GM12878 (cell line): ENCODE data around the gene PTPRD. TPM values are rescaled to one million over a fixed set of nuclear protein-coding genes. Genes with fewer than 3 reads are reported as not detected.

Experiments
- ATAC-seq: fragments of 200-7000 bp; cut with Tn5 transposase; 3 replicates; pipeline ENCODE4 v1.9.1; 2020; ENCODE audit warnings: mild to moderate bottlenecking, moderate library complexity
- BruUV-seq: library from RNA; stranded (reverse); fragments of 400-500 nt; replicated peaks from 2 replicates; lab custom pipeline; 2021; lab: Mats Ljungman, UMichigan
- CTCF ChIA-PET: fragments of 300-600 bp; sonication (Branson Sonifier 250); formaldehyde crosslinking; extraction: SDS; loops from one replicate; lab custom pipeline; 2021; ENCODE audit warnings: inconsistent platforms; lab: Yijun Ruan, JAX
- POLR2A ChIA-PET: fragments of 350-600 bp; formaldehyde crosslinking; extraction: SDS; loops from one replicate; lab custom pipeline; 2021; ENCODE audit warnings: inconsistent platforms; lab: Charles Lee
- RAD21 ChIA-PET: fragments of 300-600 bp; sonication (Branson Sonifier 250); formaldehyde crosslinking; loops from one replicate; lab custom pipeline; 2023; ENCODE audit warnings: antibody characterized with exemption; ENCODE audit not compliant: unreplicated experiment; lab: Charles Lee
- SMC1A ChIA-PET: fragments of 300-600 bp; sonication (Branson Sonifier 250); formaldehyde crosslinking; loops from one replicate; lab custom pipeline; 2023; ENCODE audit not compliant: unreplicated experiment, uncharacterized antibody; lab: Charles Lee
- DNase-seq: peaks from one replicate; pipeline ENCODE4 v3.0.0-alpha.2; 2011; ENCODE audit warnings: low read depth, low spot score
- FAIRE-seq: peaks from 3 replicates; lab custom pipeline; 2011; peaks lifted over from hg19 to GRCh38; lab: Jason Lieb, UNC
- H2AFZ ChIP-seq: 2 replicates; pipeline ENCODE4 v1.6.0; 2011; ENCODE audit warnings: low read depth, low read length, control low read depth; ENCODE audit not compliant: control insufficient read depth
- H3K27ac ChIP-seq: 2 replicates; pipeline ENCODE4 v1.5.1; 2011; ENCODE audit warnings: control low read depth; ENCODE audit not compliant: control insufficient read depth, insufficient read depth
- H3K27me3 ChIP-seq, 2 experiments: replicated peaks in 1 of 2; 2 replicates each; pipeline versions ENCODE4 v1.6.0 to v1.6.1; 2011; ENCODE audit warnings: low read length in 1 of 2; ENCODE audit not compliant: control insufficient read depth in 2 of 2, insufficient read depth in 2 of 2
- H3K36me3 ChIP-seq, 2 experiments: 2 replicates each; pipeline ENCODE4 v1.5.1; 2011; ENCODE audit warnings: low read length in 1 of 2; ENCODE audit not compliant: control insufficient read depth in 2 of 2, insufficient read depth in 2 of 2
- H3K4me1 ChIP-seq: 2 replicates; pipeline ENCODE4 v1.6.1; 2011; ENCODE audit warnings: mild to moderate bottlenecking, low read length, moderate library complexity, mixed read lengths; ENCODE audit not compliant: control insufficient read depth, insufficient read depth
- H3K4me2 ChIP-seq: 2 replicates; pipeline ENCODE4 v1.6.0; 2011; ENCODE audit warnings: control low read depth; ENCODE audit not compliant: control insufficient read depth, insufficient read depth
- H3K4me3 ChIP-seq: fragments of 200-600 bp; sonication (generic); 2 replicates; pipeline ENCODE4 v1.5.1; 2016
- H3K79me2 ChIP-seq: 2 replicates; pipeline ENCODE4 v1.6.0; 2011; ENCODE audit warnings: low read length; ENCODE audit not compliant: control insufficient read depth, insufficient read depth
- H3K9ac ChIP-seq: 2 replicates; pipeline ENCODE4 v1.8.0; 2011; ENCODE audit warnings: low read length, control low read depth, mixed read lengths; ENCODE audit not compliant: control insufficient read depth, insufficient read depth
- H3K9me3 ChIP-seq: replicated peaks from 3 replicates; pipeline ENCODE4 v1.5.1; 2011; ENCODE audit warnings: mild to moderate bottlenecking, low read length; ENCODE audit not compliant: control insufficient read depth, insufficient read depth
- H4K20me1 ChIP-seq: 2 replicates; pipeline ENCODE4 v1.6.0; 2011; ENCODE audit not compliant: control insufficient read depth, insufficient read depth
- CEBPZ ChIP-seq: fragments of 150-350 bp; IDR thresholded peaks from 2 replicates; pipeline ENCODE4 v1.6.1; 2016; ENCODE audit warnings: low read depth, low read length
- IKZF2 ChIP-seq, 2 experiments: fragments of 450-650 bp; IDR thresholded peaks; 2 replicates each; pipeline ENCODE4 v1.6.1; 2017; ENCODE audit warnings: mild to moderate bottlenecking in 2 of 2, moderate library complexity in 2 of 2
- NFYA ChIP-seq: IDR thresholded peaks from 2 replicates; pipeline ENCODE4 v1.6.1; 2011; ENCODE audit warnings: low read depth, mild to moderate bottlenecking, low read length, improper control_type of control experiment, borderline replicate concordance
- POU2F2 ChIP-seq: IDR thresholded peaks from 3 replicates; pipeline ENCODE4 v1.6.1; 2011; ENCODE audit warnings: low read depth, mild to moderate bottlenecking, low read length, borderline replicate concordance
- SRF ChIP-seq, 2 experiments: IDR thresholded peaks; 2 replicates each; pipeline ENCODE4 v1.6.1; 2011; ENCODE audit warnings: low read depth in 2 of 2, low read length in 2 of 2, mild to moderate bottlenecking in 1 of 2, moderate library complexity in 1 of 2
- YBX1 ChIP-seq: fragments of 450-650 bp; IDR thresholded peaks from 2 replicates; pipeline ENCODE4 v1.6.1; 2016; ENCODE audit warnings: antibody characterized with exemption
- WGBS: methylation state at CpG from one replicate; pipeline ENCODE4 v1.1.6; 2016; ENCODE audit warnings: low lambda C conversion rate; ENCODE audit not compliant: insufficient replicate concordance, insufficient coverage; ENCODE audit errors: missing lambda C conversion rate; 5-methylcytosine and 5-hydroxymethylcytosine counted together
- in situ Hi-C: fragments of 300-500 bp; cut with MboI; formaldehyde crosslinking; loops from 9 replicates; pipeline ENCODE4 v1.14.3; 2018; ENCODE audit warnings: mixed read lengths
- intact Hi-C: fragments of 100-400 bp; cut with micrococcal nuclease; formaldehyde crosslinking; loops from one replicate; pipeline ENCODE4 v1.14.2; 2022; ENCODE audit not compliant: unreplicated experiment
- polyA plus RNA-seq, 11 experiments: library from polyadenylated mRNA; depleted of rRNA in 4 of 11; unstranded in 6 of 11; stranded (reverse) in 5 of 11; fragments of >200 nt; fragmentation: Nextera tagmentation in 4 of 11; fragmentation: Illumina TruSeq in 1 of 11; extraction: Ambion mirVana in 4 of 11; extraction: Trizol in 1 of 11; gene quantifications; 1 replicate in 1 of 11; 2 replicates in 10 of 11; pipeline versions ENCODE4 v1.2.1 to v1.2.3, GENCODE V29; 2011 to 2016; ENCODE audit warnings: inconsistent platforms in 2 of 11, missing spikeins in 2 of 11, low read depth in 1 of 11
- total RNA-seq, 4 experiments: library from RNA; depleted of rRNA in 3 of 4; stranded (reverse); fragments of >200 nt in 3 of 4; fragmentation: Illumina TruSeq in 1 of 4; extraction: Trizol in 1 of 4; gene quantifications; 2 replicates each; pipeline versions ENCODE4 v1.2.1 to v1.2.3, GENCODE V29; 2013 to 2021
- TF ChIP-seq, protein P1 (sequence below): fragments of 450-650 bp; IDR thresholded peaks from 2 replicates; pipeline ENCODE4 v1.6.1; 2017; ENCODE audit warnings: low read depth, mild to moderate bottlenecking, moderate library complexity
- TF ChIP-seq, protein P2 (sequence below): fragments of 450-650 bp; formaldehyde crosslinking; IDR thresholded peaks from 2 replicates; pipeline ENCODE4 v1.4.0; 2020; ENCODE audit warnings: mild to moderate bottlenecking, moderate library complexity

PTPRD gene
- total and polyA plus RNA-seq, 10 of the 15 experiments (the other 5 are each of a cell fraction or from before 2014, with no cell fraction given), result under 0.01 to 0.05 (median 0.01) TPM; not detected in 7

GRCh38 chr9:8889100-8889499 is 1723.7 kb downstream of the PTPRD start:
- DNase-seq (no peak), ATAC-seq (no peak), FAIRE-seq (no peak)
- no peaks in the 10 kb centered on the region for H3K4me1 ChIP-seq
- BruUV-seq, result no TSS peak
- no peaks in the 10 kb centered on the region for H3K27me3 ChIP-seq
- H3K79me2 ChIP-seq, result no peaks in the 10 kb centered on the region
- ChIA-PET SMC1A (no interaction called here), POLR2A (no interaction called here), RAD21 (no interaction called here), CTCF (no interaction called here)
- no peaks in the 10 kb centered on the region for H4K20me1 ChIP-seq
- 56% methylated on average over 1 of the region's 1 CpG for WGBS
- no peak overlapping the region for H3K4me3 ChIP-seq
- no peak overlapping the region for H3K4me2 ChIP-seq
- no peaks in the 10 kb centered on the region for H3K36me3 ChIP-seq
- no peak overlapping the region for H3K27ac ChIP-seq
- no peak overlapping the region for H3K9ac ChIP-seq
- H2AFZ ChIP-seq, result no peak overlapping the region
- in situ Hi-C loops (no loop called here), intact Hi-C loops (no loop called here)
- TF ChIP-seq, protein P1, sequence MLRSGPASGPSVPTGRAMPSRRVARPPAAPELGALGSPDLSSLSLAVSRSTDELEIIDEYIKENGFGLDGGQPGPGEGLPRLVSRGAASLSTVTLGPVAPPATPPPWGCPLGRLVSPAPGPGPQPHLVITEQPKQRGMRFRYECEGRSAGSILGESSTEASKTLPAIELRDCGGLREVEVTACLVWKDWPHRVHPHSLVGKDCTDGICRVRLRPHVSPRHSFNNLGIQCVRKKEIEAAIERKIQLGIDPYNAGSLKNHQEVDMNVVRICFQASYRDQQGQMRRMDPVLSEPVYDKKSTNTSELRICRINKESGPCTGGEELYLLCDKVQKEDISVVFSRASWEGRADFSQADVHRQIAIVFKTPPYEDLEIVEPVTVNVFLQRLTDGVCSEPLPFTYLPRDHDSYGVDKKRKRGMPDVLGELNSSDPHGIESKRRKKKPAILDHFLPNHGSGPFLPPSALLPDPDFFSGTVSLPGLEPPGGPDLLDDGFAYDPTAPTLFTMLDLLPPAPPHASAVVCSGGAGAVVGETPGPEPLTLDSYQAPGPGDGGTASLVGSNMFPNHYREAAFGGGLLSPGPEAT, result no peak
- TF ChIP-seq IKZF2 (IDR thresholded peaks at IDR 0.05), result no peak
- no peak for TF ChIP-seq SRF (IDR thresholded peaks at IDR 0.05; ENCODE audit: low read depth in 2 of 2, low read length in 2 of 2)
- no peak for TF ChIP-seq NFYA
- no peak for TF ChIP-seq YBX1
- H3K9me3 ChIP-seq, result no peaks in the 10 kb centered on the region

- no peaks in the 10 kb centered on the region for H3K27me3 ChIP-seq
- DNase-seq (no peak), ATAC-seq (no peak), FAIRE-seq (no peak)
- H4K20me1 ChIP-seq, result no peaks in the 10 kb centered on the region
- ChIA-PET POLR2A (no interaction called here), SMC1A (no interaction called here), CTCF (no interaction called here), RAD21 (no interaction called here)
- H3K79me2 ChIP-seq, result no peaks in the 10 kb centered on the region
- no peak overlapping the region for H3K4me2 ChIP-seq
- whole genome bisulfite sequencing, result 0% methylated on average over 1 of the region's 1 CpG
- no TSS peak for BruUV-seq
- H3K9ac ChIP-seq, result no peak overlapping the region
- no peak overlapping the region for H3K27ac ChIP-seq
- intact Hi-C loops (no loop called here), in situ Hi-C loops (no loop called here)
- no peaks in the 10 kb centered on the region for H3K4me1 ChIP-seq
- no peak overlapping the region for H2AFZ ChIP-seq
- no peaks in the 10 kb centered on the region for H3K9me3 ChIP-seq
- H3K4me3 ChIP-seq, result no peak overlapping the region
- H3K36me3 ChIP-seq, result no peaks in the 10 kb centered on the region
- TF ChIP-seq, protein P2, sequence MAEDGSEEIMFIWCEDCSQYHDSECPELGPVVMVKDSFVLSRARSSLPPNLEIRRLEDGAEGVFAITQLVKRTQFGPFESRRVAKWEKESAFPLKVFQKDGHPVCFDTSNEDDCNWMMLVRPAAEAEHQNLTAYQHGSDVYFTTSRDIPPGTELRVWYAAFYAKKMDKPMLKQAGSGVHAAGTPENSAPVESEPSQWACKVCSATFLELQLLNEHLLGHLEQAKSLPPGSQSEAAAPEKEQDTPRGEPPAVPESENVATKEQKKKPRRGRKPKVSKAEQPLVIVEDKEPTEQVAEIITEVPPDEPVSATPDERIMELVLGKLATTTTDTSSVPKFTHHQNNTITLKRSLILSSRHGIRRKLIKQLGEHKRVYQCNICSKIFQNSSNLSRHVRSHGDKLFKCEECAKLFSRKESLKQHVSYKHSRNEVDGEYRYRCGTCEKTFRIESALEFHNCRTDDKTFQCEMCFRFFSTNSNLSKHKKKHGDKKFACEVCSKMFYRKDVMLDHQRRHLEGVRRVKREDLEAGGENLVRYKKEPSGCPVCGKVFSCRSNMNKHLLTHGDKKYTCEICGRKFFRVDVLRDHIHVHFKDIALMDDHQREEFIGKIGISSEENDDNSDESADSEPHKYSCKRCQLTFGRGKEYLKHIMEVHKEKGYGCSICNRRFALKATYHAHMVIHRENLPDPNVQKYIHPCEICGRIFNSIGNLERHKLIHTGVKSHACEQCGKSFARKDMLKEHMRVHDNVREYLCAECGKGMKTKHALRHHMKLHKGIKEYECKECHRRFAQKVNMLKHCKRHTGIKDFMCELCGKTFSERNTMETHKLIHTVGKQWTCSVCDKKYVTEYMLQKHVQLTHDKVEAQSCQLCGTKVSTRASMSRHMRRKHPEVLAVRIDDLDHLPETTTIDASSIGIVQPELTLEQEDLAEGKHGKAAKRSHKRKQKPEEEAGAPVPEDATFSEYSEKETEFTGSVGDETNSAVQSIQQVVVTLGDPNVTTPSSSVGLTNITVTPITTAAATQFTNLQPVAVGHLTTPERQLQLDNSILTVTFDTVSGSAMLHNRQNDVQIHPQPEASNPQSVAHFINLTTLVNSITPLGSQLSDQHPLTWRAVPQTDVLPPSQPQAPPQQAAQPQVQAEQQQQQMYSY (CRISPR knock-in tag), result no peak
- no peak for TF ChIP-seq SRF (IDR thresholded peaks at IDR 0.05; ENCODE audit: low read depth in 2 of 2, low read length in 2 of 2)
- TF ChIP-seq NFYA, result no peak
- no peak for TF ChIP-seq POU2F2
- no peak for TF ChIP-seq CEBPZ
Observed at GRCh38 chr9:8888591-8888990, 1724.2 kb downstream of the PTPRD start.
